Measurements from ENCODE around the gene DAD1. TPM values are rescaled to one million over a fixed set of nuclear protein-coding genes. Genes with fewer than 3 reads are reported as not detected.

Gene DAD1
- total RNA-seq, 1 donor from 2014 or later = 140 TPM

- peak overlapping the region; percentile 87 for H3K27ac Mint-ChIP-seq
- peaks cover 11% of the 10 kb centered on the region for H3K4me1 Mint-ChIP-seq
- H3K9me3 Mint-ChIP-seq = no peaks in the 10 kb centered on the region
- peaks cover 43% of the 10 kb centered on the region for H3K36me3 Mint-ChIP-seq
- DNase-seq (ENCODE audit: low spot score in 2 of 2, unreplicated experiment in 2 of 2) = no peak
- no peak for TF ChIP-seq CTCF (IDR thresholded peaks at IDR 0.05; ENCODE audit: unreplicated experiment)
- no peaks in the 10 kb centered on the region for H3K27me3 Mint-ChIP-seq (ENCODE audit: low read depth)
- H3K4me3 Mint-ChIP-seq = no peak overlapping the region
Measured at GRCh38 chr14:22572562-22573058, 16.4 kb downstream of the DAD1 start.

GRCh38 chr14:22570132-22570949 is 18.7 kb downstream of the DAD1 start:
- H3K27me3 Mint-ChIP-seq (ENCODE audit: low read depth) = no peaks in the 10 kb centered on the region
- peaks cover 39% of the 10 kb centered on the region for H3K36me3 Mint-ChIP-seq
- DNase-seq (ENCODE audit: low spot score in 2 of 2, unreplicated experiment in 2 of 2) = peak; percentile 63 to 82
- H3K4me3 Mint-ChIP-seq = no peak overlapping the region
- peaks cover 11% of the 10 kb centered on the region for H3K4me1 Mint-ChIP-seq
- peak; percentile 95 for TF ChIP-seq CTCF (IDR thresholded peaks at IDR 0.05; ENCODE audit: unreplicated experiment)
- H3K27ac Mint-ChIP-seq = peak overlapping the region; percentile 79
- no peaks in the 10 kb centered on the region for H3K9me3 Mint-ChIP-seq

GRCh38 chr14:22569737-22570131 is 19.3 kb downstream of the DAD1 start:
- Mint-ChIP-seq H3K9me3 (no peaks in the 10 kb centered on the region), H3K4me3 (no peak overlapping the region), H3K27ac (peak overlapping the region; percentile 79), H3K36me3 (peaks cover 41% of the 10 kb centered on the region), H3K27me3 (ENCODE audit: low read depth) (no peaks in the 10 kb centered on the region), H3K4me1 (peaks cover 11% of the 10 kb centered on the region)
- no peak for DNase-seq (ENCODE audit: low spot score in 2 of 2, unreplicated experiment in 2 of 2)
- TF ChIP-seq CTCF (IDR thresholded peaks at IDR 0.05; ENCODE audit: unreplicated experiment) = no peak

GRCh38 chr14:22569106-22569736 is 19.8 kb downstream of the DAD1 start:
- H3K4me3 Mint-ChIP-seq = no peak overlapping the region
- peaks cover 38% of the 10 kb centered on the region for H3K36me3 Mint-ChIP-seq
- no peak for TF ChIP-seq CTCF (IDR thresholded peaks at IDR 0.05; ENCODE audit: unreplicated experiment)
- H3K27ac Mint-ChIP-seq = no peak overlapping the region
- peaks cover 11% of the 10 kb centered on the region for H3K4me1 Mint-ChIP-seq
- H3K9me3 Mint-ChIP-seq = no peaks in the 10 kb centered on the region
- no peaks in the 10 kb centered on the region for H3K27me3 Mint-ChIP-seq (ENCODE audit: low read depth)
- DNase-seq (ENCODE audit: low spot score in 2 of 2, unreplicated experiment in 2 of 2) = no peak

- Mint-ChIP-seq H3K4me3 (no peak overlapping the region), H3K27ac (no peak overlapping the region), H3K36me3 (peaks cover 22% of the 10 kb centered on the region), H3K27me3 (ENCODE audit: low read depth) (no peaks in the 10 kb centered on the region), H3K4me1 (peaks cover 8% of the 10 kb centered on the region), H3K9me3 (no peaks in the 10 kb centered on the region)
- no peak for DNase-seq (ENCODE audit: low spot score in 2 of 2, unreplicated experiment in 2 of 2)
- no peak for TF ChIP-seq CTCF (IDR thresholded peaks at IDR 0.05; ENCODE audit: unreplicated experiment)
Measured at GRCh38 chr14:22567437-22567836, 21.6 kb downstream of the DAD1 start.

All from mesothelial cell of epicardium (in vitro differentiated cells).